ENCODE results near the gene PCNX2.

Gene PCNX2

GRCh38 chr1:232978815-232979214 lies 316.7 kb downstream of the PCNX2 start:
- no peak overlapping the region for H3K4me3 ChIP-seq (ENCODE audit: low read length)
- DNase-seq (ENCODE audit: low read depth): no peak
- TF ChIP-seq, protein P1, sequence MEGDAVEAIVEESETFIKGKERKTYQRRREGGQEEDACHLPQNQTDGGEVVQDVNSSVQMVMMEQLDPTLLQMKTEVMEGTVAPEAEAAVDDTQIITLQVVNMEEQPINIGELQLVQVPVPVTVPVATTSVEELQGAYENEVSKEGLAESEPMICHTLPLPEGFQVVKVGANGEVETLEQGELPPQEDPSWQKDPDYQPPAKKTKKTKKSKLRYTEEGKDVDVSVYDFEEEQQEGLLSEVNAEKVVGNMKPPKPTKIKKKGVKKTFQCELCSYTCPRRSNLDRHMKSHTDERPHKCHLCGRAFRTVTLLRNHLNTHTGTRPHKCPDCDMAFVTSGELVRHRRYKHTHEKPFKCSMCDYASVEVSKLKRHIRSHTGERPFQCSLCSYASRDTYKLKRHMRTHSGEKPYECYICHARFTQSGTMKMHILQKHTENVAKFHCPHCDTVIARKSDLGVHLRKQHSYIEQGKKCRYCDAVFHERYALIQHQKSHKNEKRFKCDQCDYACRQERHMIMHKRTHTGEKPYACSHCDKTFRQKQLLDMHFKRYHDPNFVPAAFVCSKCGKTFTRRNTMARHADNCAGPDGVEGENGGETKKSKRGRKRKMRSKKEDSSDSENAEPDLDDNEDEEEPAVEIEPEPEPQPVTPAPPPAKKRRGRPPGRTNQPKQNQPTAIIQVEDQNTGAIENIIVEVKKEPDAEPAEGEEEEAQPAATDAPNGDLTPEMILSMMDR (IDR thresholded peaks at IDR 0.05; ENCODE audit: insufficient read depth, low read depth, low read length, missing control alignments): no peak

- TF ChIP-seq, protein P1 (IDR thresholded peaks at IDR 0.05; ENCODE audit: insufficient read depth, low read depth, low read length, missing control alignments): no peak
- H3K4me3 ChIP-seq (ENCODE audit: low read length): no peak overlapping the region
- peak; percentile 20 for DNase-seq (ENCODE audit: low read depth)
Observed at GRCh38 chr1:232978091-232978634, 317.4 kb downstream of the PCNX2 start.

DNA sequence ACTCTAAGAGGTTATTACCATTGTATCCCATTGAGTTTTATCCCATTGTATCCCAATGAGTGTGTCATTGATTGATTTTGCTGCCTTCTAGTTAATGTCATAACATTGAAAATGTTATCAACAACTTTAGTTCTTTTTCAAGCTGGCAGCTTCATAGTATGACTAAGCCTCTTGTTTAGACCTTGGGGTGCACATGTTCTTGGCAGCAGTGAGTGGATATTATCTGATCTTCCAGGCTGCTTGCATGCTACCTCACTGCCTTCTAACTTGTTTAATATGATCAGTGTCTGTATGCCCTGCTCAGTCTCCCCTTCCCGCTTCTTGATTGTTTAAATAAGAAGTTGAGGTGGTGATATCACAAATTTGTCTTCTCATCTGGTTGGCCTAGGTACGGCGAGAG lies 320.6 kb downstream of the PCNX2 start:
- TF ChIP-seq, protein P1 (IDR thresholded peaks at IDR 0.05; ENCODE audit: insufficient read depth, low read depth, low read length, missing control alignments): no peak

GRCh38 chr1:232973652-232974611 lies 321.6 kb downstream of the PCNX2 start:
- H3K4me3 ChIP-seq (ENCODE audit: low read length): no peak overlapping the region
- DNase-seq (ENCODE audit: low read depth): no peak
- TF ChIP-seq, protein P1 (IDR thresholded peaks at IDR 0.05; ENCODE audit: insufficient read depth, low read depth, low read length, missing control alignments): no peak

More for the DNA sequence above, 320.6 kb downstream of the PCNX2 start:
- no peak overlapping the region for H3K4me3 ChIP-seq (ENCODE audit: low read length)
- DNase-seq (ENCODE audit: low read depth): no peak

- no peak overlapping the region for H3K4me3 ChIP-seq (ENCODE audit: low read length)
- TF ChIP-seq, protein P1 (IDR thresholded peaks at IDR 0.05; ENCODE audit: insufficient read depth, low read depth, low read length, missing control alignments): no peak
- DNase-seq (ENCODE audit: low read depth): no peak
Observed at GRCh38 chr1:232970508-232970907, 325.0 kb downstream of the PCNX2 start.

DNA sequence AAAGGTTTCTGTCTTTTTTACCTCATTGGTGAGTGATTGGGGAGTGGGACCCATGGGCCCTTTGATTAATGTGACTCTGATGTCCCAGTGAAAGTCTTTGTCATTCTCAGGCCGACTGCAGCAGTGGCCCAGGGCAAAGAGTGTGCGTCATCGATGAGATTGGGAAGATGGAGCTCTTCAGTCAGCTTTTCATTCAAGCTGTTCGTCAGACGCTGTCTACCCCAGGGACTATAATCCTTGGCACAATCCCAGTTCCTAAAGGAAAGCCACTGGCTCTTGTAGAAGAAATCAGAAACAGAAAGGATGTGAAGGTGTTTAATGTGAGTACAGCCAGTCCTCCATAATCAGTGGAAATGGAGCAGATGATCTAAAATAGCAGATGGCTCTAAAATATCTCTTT lies 325.7 kb downstream of the PCNX2 start:
- no peak for DNase-seq (ENCODE audit: low read depth)
- no peak overlapping the region for H3K4me3 ChIP-seq (ENCODE audit: low read length)
- TF ChIP-seq, protein P1 (IDR thresholded peaks at IDR 0.05; ENCODE audit: insufficient read depth, low read depth, low read length, missing control alignments): no peak

Data from epithelial cell of esophagus (primary cell).